HUES48 (cell line): ENCODE data around the gene MGAT2.
"Not testable (repeated sequence)": the region's sequence is repeated elsewhere in the genome, so short reads cannot be mapped to it uniquely, and the experiment has no call there.

Source experiments
- H3K27ac ChIP-seq: one replicate; pipeline ENCODE4 v1.7.0; 2013; ENCODE audit warnings: low read depth, low read length, inconsistent platforms
- H3K27me3 ChIP-seq: 2 replicates; pipeline ENCODE4 v1.6.1; 2013; ENCODE audit warnings: mild to moderate bottlenecking, low read length; ENCODE audit not compliant: control insufficient read depth, insufficient read depth
- H3K36me3 ChIP-seq: 2 replicates; pipeline ENCODE4 v1.6.1; 2013; ENCODE audit warnings: low read length; ENCODE audit not compliant: control insufficient read depth, insufficient read depth
- H3K4me1 ChIP-seq: 2 replicates; pipeline ENCODE4 v1.6.1; 2013; ENCODE audit warnings: mild to moderate bottlenecking, low read length; ENCODE audit not compliant: control insufficient read depth, insufficient read depth
- H3K4me3 ChIP-seq: 2 replicates; pipeline ENCODE4 v1.5.1; 2013; ENCODE audit warnings: mild to moderate bottlenecking, low read depth, low read length
- H3K9ac ChIP-seq: 2 replicates; pipeline ENCODE4 v1.6.1; 2013; ENCODE audit warnings: mild to moderate bottlenecking, low read depth, low read length, moderate library complexity
- H3K9me3 ChIP-seq: 2 replicates; pipeline ENCODE4 v1.6.1; 2013; ENCODE audit warnings: low read length; ENCODE audit not compliant: control insufficient read depth, insufficient read depth

The MGAT2 gene

GRCh38 chr14:49620182-49621113 is at the start of gene MGAT2, which contains the start of gene RPL36AL:
TSS of gene MGAT2 (plus strand) at chr14:49620799. CDS start at chr14:49621269, 470 bp downstream.
TSS of gene RPL36AL (minus strand) at chr14:49620626. CDS start at chr14:49619104, 1,522 bp downstream.
- H3K9ac ChIP-seq: peak within 1 kb of the TSS; percentile 95
- H3K27me3 ChIP-seq: no peaks in the 10 kb centered on the region
- peak within 1 kb of the TSS; percentile 94 for H3K27ac ChIP-seq
- peaks cover 17% of the 10 kb centered on the region for H3K4me1 ChIP-seq
- peaks cover 41% of the 10 kb centered on the region for H3K36me3 ChIP-seq
- H3K9me3 ChIP-seq: no peaks in the 10 kb centered on the region
- H3K4me3 ChIP-seq: peak within 1 kb of the TSS; percentile 99

GRCh38 chr14:49574038-49574437 is 46.6 kb upstream of the MGAT2 start:
- Histone ChIP-seq H3K27me3 (no peaks in the 10 kb centered on the region), H3K9me3 (no peaks in the 10 kb centered on the region; the same call in 1 of the 2 replicates), H3K36me3 (peaks cover 41% of the 10 kb centered on the region), H3K27ac (no peak overlapping the region), H3K4me3 (no peak overlapping the region), H3K4me1 (no peaks in the 10 kb centered on the region), H3K9ac (no peak overlapping the region)

GRCh38 chr14:49578141-49578540 is 42.5 kb upstream of the MGAT2 start:
- Histone ChIP-seq H3K4me3 (no peak overlapping the region), H3K9me3 (no peaks in the 10 kb centered on the region), H3K9ac (no peak overlapping the region), H3K27ac (no peak overlapping the region), H3K36me3 (peaks cover 52% of the 10 kb centered on the region), H3K27me3 (no peaks in the 10 kb centered on the region), H3K4me1 (peaks cover 6% of the 10 kb centered on the region; the same call in 1 of the 2 replicates)

GRCh38 chr14:49579841-49580240 is 40.8 kb upstream of the MGAT2 start:
- H3K9me3 ChIP-seq: no peaks in the 10 kb centered on the region
- H3K36me3 ChIP-seq: peaks cover 61% of the 10 kb centered on the region
- no peak overlapping the region for H3K9ac ChIP-seq
- peaks cover 19% of the 10 kb centered on the region for H3K4me1 ChIP-seq
- H3K27me3 ChIP-seq: no peaks in the 10 kb centered on the region
- no peak overlapping the region for H3K4me3 ChIP-seq
- no peak overlapping the region for H3K27ac ChIP-seq

- no peak overlapping the region for H3K4me3 ChIP-seq
- H3K36me3 ChIP-seq: peaks cover 50% of the 10 kb centered on the region
- H3K27ac ChIP-seq: peak overlapping the region; percentile 52
- peak overlapping the region; percentile 30; the same call in 1 of the 2 replicates for H3K9ac ChIP-seq
- H3K9me3 ChIP-seq: no peaks in the 10 kb centered on the region
- H3K4me1 ChIP-seq: peaks cover 19% of the 10 kb centered on the region
- H3K27me3 ChIP-seq: no peaks in the 10 kb centered on the region
Observed at GRCh38 chr14:49581209-49582112, 39.1 kb upstream of the MGAT2 start.

GRCh38 chr14:49582113-49582977 is 38.3 kb upstream of the MGAT2 start:
- H3K27ac ChIP-seq: peak overlapping the region; percentile 63
- peaks cover 41% of the 10 kb centered on the region for H3K36me3 ChIP-seq
- no peak overlapping the region for H3K4me3 ChIP-seq
- peaks cover 19% of the 10 kb centered on the region for H3K4me1 ChIP-seq
- H3K9ac ChIP-seq: peak overlapping the region; percentile 14; the same call in 1 of the 2 replicates
- H3K27me3 ChIP-seq: no peaks in the 10 kb centered on the region
- H3K9me3 ChIP-seq: no peaks in the 10 kb centered on the region

GRCh38 chr14:49583629-49584028 is 37.0 kb upstream of the MGAT2 start:
- Histone ChIP-seq H3K36me3 (peaks cover 33% of the 10 kb centered on the region), H3K4me3 (peak overlapping the region; percentile 88), H3K9me3 (no peaks in the 10 kb centered on the region), H3K27me3 (no peaks in the 10 kb centered on the region), H3K27ac (peak overlapping the region; percentile 63), H3K9ac (peak overlapping the region; percentile 99), H3K4me1 (peaks cover 19% of the 10 kb centered on the region)

- peaks cover 33% of the 10 kb centered on the region for H3K36me3 ChIP-seq
- H3K9me3 ChIP-seq: no peaks in the 10 kb centered on the region
- peak overlapping the region; percentile 88 for H3K4me3 ChIP-seq
- peak overlapping the region; percentile 99 for H3K9ac ChIP-seq
- H3K27ac ChIP-seq: peak overlapping the region; percentile 63
- H3K27me3 ChIP-seq: no peaks in the 10 kb centered on the region
- peaks cover 19% of the 10 kb centered on the region for H3K4me1 ChIP-seq
Observed at GRCh38 chr14:49584058-49584457, 36.5 kb upstream of the MGAT2 start.

- H3K27me3 ChIP-seq: not testable (repeated sequence)
- peak overlapping the region; percentile 88 for H3K27ac ChIP-seq
Observed at GRCh38 chr14:49584981-49585640, 35.5 kb upstream of the MGAT2 start.

More at GRCh38 chr14:49584981-49585640, 35.5 kb upstream of the MGAT2 start:
- not testable (repeated sequence) for H3K9me3 ChIP-seq
- Histone ChIP-seq H3K4me1 (peaks cover 19% of the 10 kb centered on the region), H3K36me3 (peaks cover 30% of the 10 kb centered on the region), H3K9ac (peak overlapping the region; percentile 99), H3K4me3 (peak overlapping the region; percentile 88)
